HEK293 (cell line): Measurements from ENCODE around the gene ARFGAP1.

Experiments
- CTCF ChIA-PET: fragments of 350-600 bp; formaldehyde crosslinking; extraction: SDS; loops from one replicate; lab custom pipeline; 2021; ENCODE audit warnings: antibody characterized with exemption; lab: Yijun Ruan, JAX
- POLR2A ChIA-PET: fragments of 300-600 bp; formaldehyde crosslinking; extraction: SDS; loops from one replicate; lab custom pipeline; 2020; ENCODE audit warnings: antibody characterized with exemption, inconsistent platforms; lab: Yijun Ruan, JAX
- H3K27ac ChIP-seq: fragments of 200-500 bp; sonication (Bioruptor generic); 2 replicates; pipeline ENCODE4 v1.5.1; 2014; ENCODE audit warnings: low read depth, low read length, control low read depth, inconsistent platforms; ENCODE audit errors: extremely low read depth
- H3K36me3 ChIP-seq, 2 experiments: fragments of 200-500 bp in 1 of 2; sonication (Bioruptor generic) in 1 of 2; 1 replicate in 1 of 2; 2 replicates in 1 of 2; pipeline ENCODE4 v1.5.1; 2014 to 2017; ENCODE audit warnings: inconsistent platforms in 2 of 2, low read length in 2 of 2; ENCODE audit not compliant: control insufficient read depth in 2 of 2, insufficient read depth in 1 of 2
- H3K4me1 ChIP-seq: fragments of 200-500 bp; sonication (Bioruptor generic); 2 replicates; pipeline ENCODE4 v1.5.1; 2014; ENCODE audit warnings: mild to moderate bottlenecking, low read length, inconsistent platforms; ENCODE audit not compliant: control insufficient read depth, insufficient read depth
- H3K4me3 ChIP-seq: 2 replicates; pipeline ENCODE4 v1.5.1; 2011; ENCODE audit warnings: low read depth, mild to moderate bottlenecking, control low read depth, low read length, moderate library complexity
- H3K9me3 ChIP-seq: fragments of 200-500 bp; sonication (Bioruptor generic); 2 replicates; pipeline ENCODE4 v1.5.1; 2014; ENCODE audit warnings: low read depth, low read length, inconsistent platforms; ENCODE audit not compliant: control insufficient read depth, insufficient read depth
- EGR2 ChIP-seq: fragments of 450-650 bp; formaldehyde crosslinking; IDR thresholded peaks from 2 replicates; pipeline ENCODE4 v1.5.1; 2016; ENCODE audit warnings: low read depth, missing biosample characterization, missing genetic modification characterization
- FEZF1 ChIP-seq: fragments of 450-650 bp; formaldehyde crosslinking; IDR thresholded peaks from 2 replicates; pipeline ENCODE4 v1.5.1; 2016; ENCODE audit warnings: missing biosample characterization, missing genetic modification characterization
- GFI1B ChIP-seq: fragments of 450-650 bp; formaldehyde crosslinking; IDR thresholded peaks from 2 replicates; pipeline ENCODE4 v1.5.1; 2016; ENCODE audit warnings: missing biosample characterization, missing genetic modification characterization
- KLF1 ChIP-seq: fragments of 450-650 bp; formaldehyde crosslinking; IDR thresholded peaks from 2 replicates; pipeline ENCODE4 v1.5.1; 2016; ENCODE audit warnings: missing biosample characterization, missing genetic modification characterization
- KLF8 ChIP-seq: fragments of 450-650 bp; formaldehyde crosslinking; IDR thresholded peaks from 2 replicates; pipeline ENCODE4 v1.5.1; 2016; ENCODE audit warnings: missing biosample characterization, missing genetic modification characterization
- ZFHX2 ChIP-seq: fragments of 450-650 bp; formaldehyde crosslinking; conservative IDR thresholded peaks from 2 replicates; pipeline ENCODE4 v1.5.1; 2016; ENCODE audit warnings: missing biosample characterization, missing genetic modification characterization
- ZIC2 ChIP-seq: fragments of 450-650 bp; formaldehyde crosslinking; IDR thresholded peaks from 2 replicates; pipeline ENCODE4 v1.5.1; 2016; ENCODE audit warnings: missing biosample characterization, missing genetic modification characterization
- ZNF202 ChIP-seq: fragments of 450-650 bp; formaldehyde crosslinking; IDR thresholded peaks from 2 replicates; pipeline ENCODE4 v1.5.1; 2016; ENCODE audit warnings: missing biosample characterization, missing genetic modification characterization, borderline replicate concordance
- ZNF311 ChIP-seq: fragments of 450-650 bp; formaldehyde crosslinking; IDR thresholded peaks from 2 replicates; pipeline ENCODE4 v1.5.1; 2017; ENCODE audit warnings: missing biosample characterization, missing genetic modification characterization, borderline replicate concordance
- ZNF433 ChIP-seq: fragments of 450-650 bp; formaldehyde crosslinking; IDR thresholded peaks from 2 replicates; pipeline ENCODE4 v1.5.1; 2016; ENCODE audit warnings: missing biosample characterization, missing genetic modification characterization, low read depth
- ZNF600 ChIP-seq: fragments of 450-650 bp; formaldehyde crosslinking; IDR thresholded peaks from 2 replicates; pipeline ENCODE4 v1.5.1; 2016; ENCODE audit warnings: missing biosample characterization, missing genetic modification characterization
- ZNF677 ChIP-seq: fragments of 450-650 bp; IDR thresholded peaks from 2 replicates; pipeline ENCODE4 v1.5.0; 2018; ENCODE audit warnings: missing biosample characterization, mild to moderate bottlenecking, missing genetic modification characterization, moderate library complexity
- ZNF791 ChIP-seq: fragments of 450-650 bp; formaldehyde crosslinking; IDR thresholded peaks from 2 replicates; pipeline ENCODE4 v1.5.1; 2016; ENCODE audit warnings: missing biosample characterization, missing genetic modification characterization
- TF ChIP-seq, protein P1 (sequence below): fragments of 450-650 bp; formaldehyde crosslinking; IDR thresholded peaks from 2 replicates; pipeline ENCODE4 v1.5.1; 2016; ENCODE audit warnings: missing biosample characterization, missing genetic modification characterization
- TF ChIP-seq, protein P2 (sequence below): fragments of 450-650 bp; formaldehyde crosslinking; IDR thresholded peaks from 2 replicates; pipeline ENCODE4 v1.5.1; 2016; ENCODE audit warnings: missing biosample characterization, missing genetic modification characterization, low read depth
- TF ChIP-seq, protein P3 (sequence below): fragments of 450-650 bp; formaldehyde crosslinking; IDR thresholded peaks from 2 replicates; pipeline ENCODE4; 2016; ENCODE audit warnings: missing biosample characterization, missing genetic modification characterization
- TF ChIP-seq, protein P4 (sequence below): fragments of 450-650 bp; formaldehyde crosslinking; IDR thresholded peaks from 2 replicates; pipeline ENCODE4 v1.5.1; 2017; ENCODE audit warnings: missing biosample characterization, missing genetic modification characterization
- TF ChIP-seq, protein P5 (sequence below): fragments of 450-650 bp; formaldehyde crosslinking; IDR thresholded peaks from 2 replicates; pipeline ENCODE4 v1.5.1; 2016; ENCODE audit warnings: missing biosample characterization, missing genetic modification characterization
- TF ChIP-seq, protein P6 (sequence below): fragments of 450-650 bp; formaldehyde crosslinking; IDR thresholded peaks from 2 replicates; pipeline ENCODE4 v1.5.1; 2016; ENCODE audit warnings: missing biosample characterization, missing genetic modification characterization

The ARFGAP1 gene

DNA sequence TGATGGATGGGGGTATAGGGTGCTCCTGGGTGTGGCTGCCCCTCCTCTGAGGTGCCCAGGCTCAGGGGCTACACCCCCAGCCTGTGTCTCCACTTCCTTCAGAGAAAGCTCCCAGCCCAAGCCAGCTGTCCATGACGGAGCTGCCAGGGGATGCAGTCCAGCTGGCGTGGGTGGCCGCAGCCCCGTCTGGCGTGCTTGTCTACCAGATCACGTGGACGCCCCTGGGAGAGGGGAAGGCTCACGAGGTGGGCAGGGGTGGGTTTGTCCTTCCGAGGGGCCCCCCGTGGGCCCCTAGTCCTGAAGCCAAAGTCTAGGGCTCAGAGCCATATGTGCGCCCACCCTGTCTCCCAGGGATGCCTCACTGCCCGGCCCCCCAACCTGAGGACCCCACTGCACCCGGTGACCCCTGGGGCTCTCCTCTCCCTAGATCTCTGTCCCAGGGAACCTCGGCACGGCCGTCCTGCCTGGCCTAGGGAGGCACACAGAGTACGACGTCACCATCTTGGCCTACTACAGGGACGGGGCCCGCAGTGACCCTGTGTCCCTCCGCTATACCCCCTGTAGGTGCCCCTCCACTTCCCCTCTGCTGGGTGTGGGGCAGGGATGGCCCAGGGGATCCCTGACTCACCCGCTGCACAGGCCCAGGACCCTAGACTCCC is 40.2 kb downstream of the ARFGAP1 start:
- TF ChIP-seq FEZF1 (tag by site-specific recombination) (no peak), ZNF311 (tag by site-specific recombination) (no peak), ZNF433 (tag by site-specific recombination) (no peak), KLF8 (no peak), ZNF677 (tag by site-specific recombination) (no peak)
- TF ChIP-seq, protein P1, sequence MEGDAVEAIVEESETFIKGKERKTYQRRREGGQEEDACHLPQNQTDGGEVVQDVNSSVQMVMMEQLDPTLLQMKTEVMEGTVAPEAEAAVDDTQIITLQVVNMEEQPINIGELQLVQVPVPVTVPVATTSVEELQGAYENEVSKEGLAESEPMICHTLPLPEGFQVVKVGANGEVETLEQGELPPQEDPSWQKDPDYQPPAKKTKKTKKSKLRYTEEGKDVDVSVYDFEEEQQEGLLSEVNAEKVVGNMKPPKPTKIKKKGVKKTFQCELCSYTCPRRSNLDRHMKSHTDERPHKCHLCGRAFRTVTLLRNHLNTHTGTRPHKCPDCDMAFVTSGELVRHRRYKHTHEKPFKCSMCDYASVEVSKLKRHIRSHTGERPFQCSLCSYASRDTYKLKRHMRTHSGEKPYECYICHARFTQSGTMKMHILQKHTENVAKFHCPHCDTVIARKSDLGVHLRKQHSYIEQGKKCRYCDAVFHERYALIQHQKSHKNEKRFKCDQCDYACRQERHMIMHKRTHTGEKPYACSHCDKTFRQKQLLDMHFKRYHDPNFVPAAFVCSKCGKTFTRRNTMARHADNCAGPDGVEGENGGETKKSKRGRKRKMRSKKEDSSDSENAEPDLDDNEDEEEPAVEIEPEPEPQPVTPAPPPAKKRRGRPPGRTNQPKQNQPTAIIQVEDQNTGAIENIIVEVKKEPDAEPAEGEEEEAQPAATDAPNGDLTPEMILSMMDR (tag by site-specific recombination), result no peak
- TF ChIP-seq, protein P2, sequence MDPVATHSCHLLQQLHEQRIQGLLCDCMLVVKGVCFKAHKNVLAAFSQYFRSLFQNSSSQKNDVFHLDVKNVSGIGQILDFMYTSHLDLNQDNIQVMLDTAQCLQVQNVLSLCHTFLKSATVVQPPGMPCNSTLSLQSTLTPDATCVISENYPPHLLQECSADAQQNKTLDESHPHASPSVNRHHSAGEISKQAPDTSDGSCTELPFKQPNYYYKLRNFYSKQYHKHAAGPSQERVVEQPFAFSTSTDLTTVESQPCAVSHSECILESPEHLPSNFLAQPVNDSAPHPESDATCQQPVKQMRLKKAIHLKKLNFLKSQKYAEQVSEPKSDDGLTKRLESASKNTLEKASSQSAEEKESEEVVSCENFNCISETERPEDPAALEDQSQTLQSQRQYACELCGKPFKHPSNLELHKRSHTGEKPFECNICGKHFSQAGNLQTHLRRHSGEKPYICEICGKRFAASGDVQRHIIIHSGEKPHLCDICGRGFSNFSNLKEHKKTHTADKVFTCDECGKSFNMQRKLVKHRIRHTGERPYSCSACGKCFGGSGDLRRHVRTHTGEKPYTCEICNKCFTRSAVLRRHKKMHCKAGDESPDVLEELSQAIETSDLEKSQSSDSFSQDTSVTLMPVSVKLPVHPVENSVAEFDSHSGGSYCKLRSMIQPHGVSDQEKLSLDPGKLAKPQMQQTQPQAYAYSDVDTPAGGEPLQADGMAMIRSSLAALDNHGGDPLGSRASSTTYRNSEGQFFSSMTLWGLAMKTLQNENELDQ (tag by site-specific recombination), result no peak
- H3K4me3 ChIP-seq, result no peak overlapping the region
- POLR2A ChIA-PET, result no interaction called here
- H3K27ac ChIP-seq, result no peak overlapping the region
- CTCF ChIA-PET, result no interaction called here
- H3K9me3 ChIP-seq, result no peaks in the 10 kb centered on the region
- H3K4me1 ChIP-seq, result no peaks in the 10 kb centered on the region
- no peaks in the 10 kb centered on the region for H3K36me3 ChIP-seq

DNA sequence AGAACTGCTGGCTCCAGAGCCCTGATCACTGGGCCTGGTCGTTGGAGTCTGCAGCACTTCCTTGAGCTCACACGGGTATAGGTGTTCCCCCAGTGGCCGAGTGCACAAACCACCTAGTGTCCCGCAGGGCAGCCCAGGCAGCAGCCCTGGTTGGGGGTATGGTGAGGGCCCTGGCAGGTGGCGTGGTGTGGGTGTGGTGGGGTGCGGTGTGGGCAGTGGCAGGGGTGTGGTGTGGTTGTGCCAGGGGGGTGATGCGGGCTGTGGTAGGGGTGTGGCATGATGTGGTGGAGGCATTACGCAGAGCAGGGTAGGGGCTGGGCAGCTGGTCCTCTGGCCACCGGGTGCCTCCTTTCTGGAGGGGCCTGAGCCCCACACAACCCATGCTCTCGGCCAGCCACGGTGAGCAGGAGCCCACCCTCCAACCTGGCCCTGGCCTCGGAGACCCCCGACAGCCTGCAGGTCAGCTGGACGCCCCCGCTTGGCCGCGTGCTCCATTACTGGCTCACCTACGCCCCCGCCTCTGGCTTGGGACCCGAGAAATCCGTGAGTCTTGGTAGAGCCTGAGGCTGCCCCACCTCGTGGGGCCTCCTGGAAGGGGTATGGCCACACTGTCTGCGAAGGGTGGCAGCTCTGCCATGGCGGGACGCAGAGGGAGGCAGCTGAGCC is 40.9 kb downstream of the ARFGAP1 start:
- ChIA-PET POLR2A (no interaction called here), CTCF (interaction anchor here (0.8 to 1.1 kb wide), 2 partner anchors 68 to 69 kb away, joined by 4 to 6 read pairs; no protein-coding TSS in a partner anchor)
- Histone ChIP-seq H3K4me1 (no peaks in the 10 kb centered on the region), H3K36me3 (no peaks in the 10 kb centered on the region), H3K27ac (no peak overlapping the region), H3K9me3 (no peaks in the 10 kb centered on the region), H3K4me3 (no peak overlapping the region)
- TF ChIP-seq ZNF600 (tag by site-specific recombination), result 0 out of 2 replicates have a peak, but pooled peaks have one; percentile 36
- TF ChIP-seq, protein P3, sequence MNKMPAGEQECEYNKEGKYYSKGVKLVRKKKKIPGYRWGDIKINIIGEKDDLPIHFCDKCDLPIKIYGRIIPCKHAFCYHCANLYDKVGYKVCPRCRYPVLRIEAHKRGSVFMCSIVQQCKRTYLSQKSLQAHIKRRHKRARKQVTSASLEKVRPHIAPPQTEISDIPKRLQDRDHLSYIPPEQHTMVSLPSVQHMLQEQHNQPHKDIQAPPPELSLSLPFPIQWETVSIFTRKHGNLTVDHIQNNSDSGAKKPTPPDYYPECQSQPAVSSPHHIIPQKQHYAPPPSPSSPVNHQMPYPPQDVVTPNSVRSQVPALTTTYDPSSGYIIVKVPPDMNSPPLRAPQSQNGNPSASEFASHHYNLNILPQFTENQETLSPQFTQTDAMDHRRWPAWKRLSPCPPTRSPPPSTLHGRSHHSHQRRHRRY (tag by site-specific recombination), result no peak
- TF ChIP-seq, protein P4, sequence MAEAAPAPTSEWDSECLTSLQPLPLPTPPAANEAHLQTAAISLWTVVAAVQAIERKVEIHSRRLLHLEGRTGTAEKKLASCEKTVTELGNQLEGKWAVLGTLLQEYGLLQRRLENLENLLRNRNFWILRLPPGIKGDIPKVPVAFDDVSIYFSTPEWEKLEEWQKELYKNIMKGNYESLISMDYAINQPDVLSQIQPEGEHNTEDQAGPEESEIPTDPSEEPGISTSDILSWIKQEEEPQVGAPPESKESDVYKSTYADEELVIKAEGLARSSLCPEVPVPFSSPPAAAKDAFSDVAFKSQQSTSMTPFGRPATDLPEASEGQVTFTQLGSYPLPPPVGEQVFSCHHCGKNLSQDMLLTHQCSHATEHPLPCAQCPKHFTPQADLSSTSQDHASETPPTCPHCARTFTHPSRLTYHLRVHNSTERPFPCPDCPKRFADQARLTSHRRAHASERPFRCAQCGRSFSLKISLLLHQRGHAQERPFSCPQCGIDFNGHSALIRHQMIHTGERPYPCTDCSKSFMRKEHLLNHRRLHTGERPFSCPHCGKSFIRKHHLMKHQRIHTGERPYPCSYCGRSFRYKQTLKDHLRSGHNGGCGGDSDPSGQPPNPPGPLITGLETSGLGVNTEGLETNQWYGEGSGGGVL (tag by site-specific recombination), result no peak
- TF ChIP-seq GFI1B (tag by site-specific recombination), result no peak
- no peak for TF ChIP-seq ZNF791 (tag by site-specific recombination)
- peak; percentile 99 for TF ChIP-seq KLF1 (tag by site-specific recombination)
- no peak for TF ChIP-seq ZNF202 (tag by site-specific recombination)
- TF ChIP-seq, protein P5, sequence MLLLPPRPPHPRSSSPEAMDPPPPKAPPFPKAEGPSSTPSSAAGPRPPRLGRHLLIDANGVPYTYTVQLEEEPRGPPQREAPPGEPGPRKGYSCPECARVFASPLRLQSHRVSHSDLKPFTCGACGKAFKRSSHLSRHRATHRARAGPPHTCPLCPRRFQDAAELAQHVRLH (tag by site-specific recombination), result no peak
- TF ChIP-seq, protein P6, sequence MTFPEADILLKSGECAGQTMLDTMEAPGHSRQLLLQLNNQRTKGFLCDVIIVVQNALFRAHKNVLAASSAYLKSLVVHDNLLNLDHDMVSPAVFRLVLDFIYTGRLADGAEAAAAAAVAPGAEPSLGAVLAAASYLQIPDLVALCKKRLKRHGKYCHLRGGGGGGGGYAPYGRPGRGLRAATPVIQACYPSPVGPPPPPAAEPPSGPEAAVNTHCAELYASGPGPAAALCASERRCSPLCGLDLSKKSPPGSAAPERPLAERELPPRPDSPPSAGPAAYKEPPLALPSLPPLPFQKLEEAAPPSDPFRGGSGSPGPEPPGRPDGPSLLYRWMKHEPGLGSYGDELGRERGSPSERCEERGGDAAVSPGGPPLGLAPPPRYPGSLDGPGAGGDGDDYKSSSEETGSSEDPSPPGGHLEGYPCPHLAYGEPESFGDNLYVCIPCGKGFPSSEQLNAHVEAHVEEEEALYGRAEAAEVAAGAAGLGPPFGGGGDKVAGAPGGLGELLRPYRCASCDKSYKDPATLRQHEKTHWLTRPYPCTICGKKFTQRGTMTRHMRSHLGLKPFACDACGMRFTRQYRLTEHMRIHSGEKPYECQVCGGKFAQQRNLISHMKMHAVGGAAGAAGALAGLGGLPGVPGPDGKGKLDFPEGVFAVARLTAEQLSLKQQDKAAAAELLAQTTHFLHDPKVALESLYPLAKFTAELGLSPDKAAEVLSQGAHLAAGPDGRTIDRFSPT (tag by site-specific recombination), result peak; percentile 47; the same call in 1 of the 2 replicates
- TF ChIP-seq, protein P1 (tag by site-specific recombination), result peak; percentile 26; the same call in 1 of the 2 replicates
- TF ChIP-seq EGR2 (tag by site-specific recombination), result peak; percentile 32; the same call in 1 of the 2 replicates
- peak; percentile 49 for TF ChIP-seq ZFHX2 (tag by site-specific recombination)
- TF ChIP-seq ZIC2, result peak; percentile 25; the same call in 1 of the 2 replicates
- TF ChIP-seq KLF8, result peak; percentile 77
